Measurements from ENCODE around the gene AIPL1. TPM values are rescaled to one million over a fixed set of nuclear protein-coding genes. Genes with fewer than 3 reads are reported as not detected.

AIPL1 gene
- total RNA-seq, 1 donor from 2014 or later, result not detected

GRCh38 chr17:6473128-6473767, 38.3 kb upstream of the AIPL1 start:
- peak; percentile 57 for DNase-seq (ENCODE audit: low spot score)
- intact Hi-C loops (cut with micrococcal nuclease), result loop anchor here (1.0 to 5.0 kb wide), 4 partner anchors 102 to 284 kb away; partner anchors contain the start of genes C17orf100, KIAA0753, MED31 and TXNDC17
- Mint-ChIP-seq H3K36me3 (ENCODE audit: low read depth) (no peaks in the 10 kb centered on the region), H3K9me3 (no peaks in the 10 kb centered on the region), H3K27ac (no peak overlapping the region), H3K4me1 (ENCODE audit: low read depth) (no peaks in the 10 kb centered on the region), H3K27me3 (ENCODE audit: insufficient read depth) (no peaks in the 10 kb centered on the region), H3K4me3 (no peak overlapping the region)

- Mint-ChIP-seq H3K4me3 (no peak overlapping the region), H3K4me1 (ENCODE audit: low read depth) (no peaks in the 10 kb centered on the region), H3K9me3 (no peaks in the 10 kb centered on the region), H3K27me3 (ENCODE audit: insufficient read depth) (no peaks in the 10 kb centered on the region), H3K27ac (no peak overlapping the region), H3K36me3 (ENCODE audit: low read depth) (no peaks in the 10 kb centered on the region)
- intact Hi-C loops (cut with micrococcal nuclease), result loop anchor here (2.0 to 5.0 kb wide), 2 partner anchors 168 to 285 kb away; partner anchors contain the start of genes KIAA0753, TXNDC17 and XAF1
- DNase-seq (ENCODE audit: low spot score), result no peak
Measured at GRCh38 chr17:6472517-6472916, 37.6 kb upstream of the AIPL1 start.

- no peak for DNase-seq (ENCODE audit: low spot score)
- Mint-ChIP-seq H3K36me3 (ENCODE audit: low read depth) (no peaks in the 10 kb centered on the region), H3K27me3 (ENCODE audit: insufficient read depth) (no peaks in the 10 kb centered on the region), H3K9me3 (no peaks in the 10 kb centered on the region), H3K4me1 (ENCODE audit: low read depth) (no peaks in the 10 kb centered on the region), H3K4me3 (no peak overlapping the region), H3K27ac (no peak overlapping the region)
- intact Hi-C loops (cut with micrococcal nuclease), result loop anchor here (2.0 to 5.0 kb wide), 2 partner anchors 169 to 286 kb away; partner anchors contain the start of genes KIAA0753, TXNDC17 and XAF1
Measured at GRCh38 chr17:6471531-6472465, 36.9 kb upstream of the AIPL1 start.

- intact Hi-C loops (cut with micrococcal nuclease), result loop anchor here (5.0 kb wide), 1 partner anchor 286 kb away; the partner anchor contains the start of gene XAF1
- Mint-ChIP-seq H3K36me3 (ENCODE audit: low read depth) (no peaks in the 10 kb centered on the region), H3K27me3 (ENCODE audit: insufficient read depth) (peaks cover 2% of the 10 kb centered on the region), H3K27ac (no peak overlapping the region), H3K9me3 (no peaks in the 10 kb centered on the region), H3K4me1 (ENCODE audit: low read depth) (no peaks in the 10 kb centered on the region), H3K4me3 (no peak overlapping the region)
- no peak for DNase-seq (ENCODE audit: low spot score)
Measured at GRCh38 chr17:6470751-6471521, 36.0 kb upstream of the AIPL1 start.

- intact Hi-C loops (cut with micrococcal nuclease), result loop anchor here (5.0 kb wide), 1 partner anchor 287 kb away; the partner anchor contains the start of gene XAF1
- Mint-ChIP-seq H3K36me3 (ENCODE audit: low read depth) (no peaks in the 10 kb centered on the region), H3K27me3 (ENCODE audit: insufficient read depth) (peaks cover 4% of the 10 kb centered on the region), H3K4me3 (no peak overlapping the region), H3K9me3 (no peaks in the 10 kb centered on the region), H3K4me1 (ENCODE audit: low read depth) (no peaks in the 10 kb centered on the region), H3K27ac (no peak overlapping the region)
- no peak for DNase-seq (ENCODE audit: low spot score)
Measured at GRCh38 chr17:6470146-6470718, 35.3 kb upstream of the AIPL1 start.

GRCh38 chr17:6468051-6468790, 33.3 kb upstream of the AIPL1 start:
- Mint-ChIP-seq H3K27me3 (ENCODE audit: insufficient read depth) (peaks cover 6% of the 10 kb centered on the region), H3K4me1 (ENCODE audit: low read depth) (no peaks in the 10 kb centered on the region), H3K27ac (no peak overlapping the region), H3K9me3 (no peaks in the 10 kb centered on the region), H3K4me3 (no peak overlapping the region), H3K36me3 (ENCODE audit: low read depth) (no peaks in the 10 kb centered on the region)
- DNase-seq (ENCODE audit: low spot score), result no peak
- intact Hi-C loops (cut with micrococcal nuclease), result no loop called here

- H3K36me3 Mint-ChIP-seq (ENCODE audit: low read depth), result no peaks in the 10 kb centered on the region
- no peak for DNase-seq (ENCODE audit: low spot score)
- H3K27ac Mint-ChIP-seq, result no peak overlapping the region
- no peaks in the 10 kb centered on the region for H3K9me3 Mint-ChIP-seq
- intact Hi-C loops (cut with micrococcal nuclease), result no loop called here
- H3K4me1 Mint-ChIP-seq (ENCODE audit: low read depth), result no peaks in the 10 kb centered on the region
- H3K27me3 Mint-ChIP-seq (ENCODE audit: insufficient read depth), result peaks cover 6% of the 10 kb centered on the region
- no peak overlapping the region for H3K4me3 Mint-ChIP-seq
Measured at GRCh38 chr17:6467567-6467966, 32.6 kb upstream of the AIPL1 start.

- Mint-ChIP-seq H3K36me3 (ENCODE audit: low read depth) (no peaks in the 10 kb centered on the region), H3K27me3 (ENCODE audit: insufficient read depth) (peaks cover 6% of the 10 kb centered on the region), H3K4me3 (no peak overlapping the region), H3K9me3 (no peaks in the 10 kb centered on the region), H3K4me1 (ENCODE audit: low read depth) (peaks cover 9% of the 10 kb centered on the region), H3K27ac (no peak overlapping the region)
- intact Hi-C loops (cut with micrococcal nuclease), result no loop called here
- DNase-seq (ENCODE audit: low spot score), result no peak
Measured at GRCh38 chr17:6465206-6466003, 30.5 kb upstream of the AIPL1 start.

- no peak for DNase-seq (ENCODE audit: low spot score)
- peaks cover 9% of the 10 kb centered on the region for H3K4me1 Mint-ChIP-seq (ENCODE audit: low read depth)
- no peak overlapping the region for H3K27ac Mint-ChIP-seq
- H3K9me3 Mint-ChIP-seq, result no peaks in the 10 kb centered on the region
- peaks cover 6% of the 10 kb centered on the region for H3K27me3 Mint-ChIP-seq (ENCODE audit: insufficient read depth)
- intact Hi-C loops (cut with micrococcal nuclease), result no loop called here
- no peaks in the 10 kb centered on the region for H3K36me3 Mint-ChIP-seq (ENCODE audit: low read depth)
- H3K4me3 Mint-ChIP-seq, result no peak overlapping the region
Measured at GRCh38 chr17:6464446-6465041, 29.6 kb upstream of the AIPL1 start.

GRCh38 chr17:6463616-6464445, 28.9 kb upstream of the AIPL1 start:
- Mint-ChIP-seq H3K27me3 (ENCODE audit: insufficient read depth) (peaks cover 6% of the 10 kb centered on the region), H3K36me3 (ENCODE audit: low read depth) (no peaks in the 10 kb centered on the region), H3K9me3 (no peaks in the 10 kb centered on the region), H3K4me3 (no peak overlapping the region), H3K4me1 (ENCODE audit: low read depth) (peaks cover 9% of the 10 kb centered on the region), H3K27ac (no peak overlapping the region)
- intact Hi-C loops (cut with micrococcal nuclease), result no loop called here
- no peak for DNase-seq (ENCODE audit: low spot score)

All from activated T-helper 1 cell treated with anti-CD3 and anti-CD28 coated beads, Interleukin-12 subunit alpha, Interleukin-12 subunit beta, Interleukin-2, Interleukin-4 antibody, amounts not matched to agents 30 ng/mL and 10 ng/mL and 1 ng/mL, durations not matched to agents 14 hours and 24 hours and 36 hours (primary cell).